ENCODE data around the gene EFNA5.

The EFNA5 gene

GRCh38 chr5:107541400-107541799, 129.3 kb downstream of the EFNA5 start:
- DNase-seq: no peak

- no peak for DNase-seq
Observed at GRCh38 chr5:107539726-107540330, 130.9 kb downstream of the EFNA5 start.

- no peak for DNase-seq
Observed at GRCh38 chr5:107538805-107539445, 131.8 kb downstream of the EFNA5 start.

GRCh38 chr5:107538331-107538730, 132.4 kb downstream of the EFNA5 start:
- DNase-seq: no peak

GRCh38 chr5:107535849-107536248, 134.9 kb downstream of the EFNA5 start:
- no peak for DNase-seq

GRCh38 chr5:107533910-107534876, 136.5 kb downstream of the EFNA5 start:
- no peak for DNase-seq

- no peak for DNase-seq
Observed at GRCh38 chr5:107532916-107533315, 137.8 kb downstream of the EFNA5 start.

GRCh38 chr5:107532169-107532878, 138.4 kb downstream of the EFNA5 start:
- no peak for DNase-seq

GRCh38 chr5:107531308-107531707, 139.4 kb downstream of the EFNA5 start:
- no peak for DNase-seq

GRCh38 chr5:107529618-107530017, 141.1 kb downstream of the EFNA5 start:
- DNase-seq: no peak

- DNase-seq: no peak
Observed at GRCh38 chr5:107526270-107526937, 144.3 kb downstream of the EFNA5 start.

GRCh38 chr5:107524111-107524510, 146.6 kb downstream of the EFNA5 start:
- DNase-seq: no peak

- no peak for DNase-seq
Observed at GRCh38 chr5:107523029-107523680, 147.6 kb downstream of the EFNA5 start.

- DNase-seq: no peak
Observed at GRCh38 chr5:107522456-107522855, 148.3 kb downstream of the EFNA5 start.

- DNase-seq: no peak
Observed at GRCh38 chr5:107519900-107520354, 150.8 kb downstream of the EFNA5 start.

- DNase-seq: no peak
Observed at GRCh38 chr5:107518616-107519015, 152.1 kb downstream of the EFNA5 start.

GRCh38 chr5:107518190-107518589, 152.5 kb downstream of the EFNA5 start:
- no peak for DNase-seq

- DNase-seq: no peak
Observed at GRCh38 chr5:107517185-107518033, 153.3 kb downstream of the EFNA5 start.

GRCh38 chr5:107516452-107517184, 154.1 kb downstream of the EFNA5 start:
- no peak for DNase-seq

- no peak for DNase-seq
Observed at GRCh38 chr5:107515521-107516080, 155.1 kb downstream of the EFNA5 start.

Data from SIG-M5 (cell line).